GM19240 (cell line): ENCODE results near the gene AKT1S1.
A peak's percentile ranks its signal among the peaks of the same experiment; 100 is the strongest.

ENCODE experiments used
- DNase-seq: peaks from one replicate; pipeline ENCODE4 v3.0.0; 2011; ENCODE audit warnings: low spot score; ENCODE audit not compliant: insufficient read length

The AKT1S1 gene

DNA sequence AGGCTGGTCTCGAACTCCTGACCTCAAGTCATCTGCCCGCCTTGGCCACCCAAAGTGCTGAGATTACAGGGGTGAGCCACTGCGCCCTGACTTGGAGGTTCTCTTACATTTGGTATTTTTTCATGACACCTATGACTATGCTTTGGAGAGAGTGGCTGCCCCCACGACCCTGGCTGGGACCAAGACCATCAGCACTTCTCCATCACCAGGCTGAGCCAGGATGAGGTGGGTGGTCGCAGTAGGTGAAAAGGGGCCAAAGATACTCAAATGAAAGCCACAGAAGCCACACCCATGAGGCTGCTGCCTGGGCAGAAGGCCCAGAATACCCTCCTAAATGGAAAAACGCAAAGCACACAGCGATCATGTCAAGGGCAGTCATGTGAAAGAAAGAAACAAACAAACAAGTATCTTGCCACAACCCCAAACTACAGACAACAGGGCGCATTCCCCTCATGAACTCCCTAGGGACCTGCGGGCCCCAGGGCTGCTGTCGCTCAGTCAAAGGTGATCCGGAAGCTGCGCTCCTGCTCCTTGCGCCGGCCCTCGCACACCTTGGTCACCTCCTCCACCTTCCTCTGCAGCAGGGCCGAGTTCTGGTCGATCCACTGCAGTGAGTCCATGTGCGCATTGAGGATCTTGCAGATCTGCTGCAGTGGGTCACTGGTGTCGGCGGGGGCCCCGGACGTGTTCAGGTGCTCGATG lies 30.7 kb upstream of the AKT1S1 start:
- no peak for DNase-seq

GRCh38 chr19:49906879-49907564 lies 29.9 kb upstream of the AKT1S1 start:
- DNase-seq, result no peak

- DNase-seq, result no peak
Observed at GRCh38 chr19:49904136-49904535, 27.0 kb upstream of the AKT1S1 start.

DNA sequence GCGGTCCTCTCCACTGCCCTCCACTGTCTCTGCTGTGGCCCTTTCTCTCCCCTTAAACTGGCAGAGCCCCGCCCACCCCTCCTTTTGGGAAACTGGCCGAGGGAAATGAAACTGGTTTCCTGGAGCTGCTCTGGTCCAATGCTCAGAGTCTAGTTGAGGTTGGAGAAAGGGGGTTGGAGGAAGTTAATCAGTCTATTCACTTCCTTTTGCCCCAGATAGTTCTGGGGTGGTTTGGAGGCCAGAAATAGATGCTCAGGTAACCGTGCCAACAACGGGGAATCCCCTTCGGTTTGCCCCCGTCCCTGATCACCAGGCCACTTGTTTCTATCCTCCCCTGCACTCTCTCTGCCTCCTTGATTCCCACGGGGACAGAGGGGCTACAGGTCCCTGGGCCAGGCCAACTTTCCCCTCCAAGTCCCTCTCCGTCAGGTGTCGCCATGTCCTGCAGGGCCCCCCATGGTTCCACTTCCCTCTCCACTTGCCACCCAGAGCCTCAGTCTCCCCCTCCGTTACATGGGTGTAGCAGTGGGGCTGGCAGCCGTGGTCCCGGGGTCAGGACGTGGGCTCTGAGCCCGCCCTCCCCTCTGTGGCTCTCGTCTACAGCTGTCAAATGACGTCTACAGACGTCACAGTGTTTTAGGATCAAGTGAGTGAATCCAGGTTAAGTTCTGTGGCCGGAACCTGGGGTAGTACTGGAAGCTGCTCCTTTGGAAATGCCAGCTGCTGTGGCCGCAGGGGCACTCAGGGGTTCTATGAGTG lies 19.9 kb upstream of the AKT1S1 start, which contains the start of gene IL4I1:
Gene IL4I1, minus strand, starts transcription at position 25 of the 759 bp plus-strand sequence. CDS start 727 bp downstream, outside the sequence.
- DNase-seq, result peak; percentile 83

DNA sequence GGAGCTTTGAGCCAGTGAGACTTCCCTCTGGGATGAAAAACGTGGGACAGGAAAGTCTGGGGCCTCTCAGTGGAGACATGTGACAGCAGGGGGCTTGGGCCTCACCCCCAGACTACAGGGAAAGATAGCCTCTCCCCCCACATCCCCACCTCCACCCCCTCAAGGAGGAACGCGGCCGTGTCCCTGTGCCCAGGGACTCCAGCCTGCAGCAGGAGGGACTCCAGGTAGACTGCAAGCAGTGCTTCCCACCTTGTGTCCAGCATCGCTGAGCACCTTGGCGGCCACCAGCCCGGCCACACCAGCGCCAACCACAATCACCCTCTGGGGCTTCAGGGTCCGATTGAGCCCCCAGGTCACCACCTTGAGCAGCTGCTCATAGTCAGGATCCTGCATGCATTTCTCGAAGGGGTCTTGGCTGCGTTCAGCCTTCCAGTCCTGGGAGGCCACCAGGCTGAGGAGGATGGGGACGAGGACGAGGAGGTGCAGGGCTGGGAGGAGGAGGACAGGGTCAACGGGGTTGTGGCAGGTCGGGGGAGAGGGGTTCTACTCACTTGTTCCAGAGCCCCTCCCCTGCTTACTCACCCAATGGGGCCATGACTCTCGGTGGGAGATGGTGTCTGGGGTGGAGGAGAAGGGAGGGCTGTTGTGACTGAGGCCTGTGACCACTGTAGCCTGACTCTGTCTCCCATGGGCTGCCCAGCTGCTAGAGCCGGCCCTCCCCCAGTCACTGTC lies 18.6 kb upstream of the AKT1S1 start:
- DNase-seq, result no peak

GRCh38 chr19:49894879-49895565 lies 17.9 kb upstream of the AKT1S1 start:
- peak; percentile 67 for DNase-seq

- no peak for DNase-seq
Observed at GRCh38 chr19:49894011-49894664, 17.0 kb upstream of the AKT1S1 start.

GRCh38 chr19:49892716-49893115 lies 15.6 kb upstream of the AKT1S1 start:
- DNase-seq, result no peak

DNA sequence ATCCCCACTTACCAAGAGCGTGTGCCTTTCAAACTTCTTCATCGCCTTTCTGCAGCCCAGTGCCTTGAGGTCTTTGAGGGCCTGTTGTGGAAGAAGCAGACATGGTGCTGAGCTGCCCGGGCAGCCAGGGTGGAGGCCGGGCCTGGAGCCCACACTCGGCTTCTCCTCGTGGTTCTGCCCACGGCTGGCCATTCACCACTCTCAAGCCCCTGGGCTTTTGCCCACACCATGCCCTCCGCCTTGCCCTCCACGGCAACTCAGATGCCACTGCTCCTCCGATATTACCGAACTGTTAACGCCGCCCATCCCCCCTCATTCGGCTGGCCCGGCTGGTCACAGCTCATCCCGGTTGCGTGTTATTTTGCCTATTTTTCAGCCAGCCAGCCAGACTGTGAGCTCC lies 14.2 kb upstream of the AKT1S1 start:
- DNase-seq, result no peak

GRCh38 chr19:49890349-49891311 lies 13.5 kb upstream of the AKT1S1 start:
- DNase-seq, result no peak

GRCh38 chr19:49889687-49890348 lies 12.7 kb upstream of the AKT1S1 start:
- DNase-seq, result no peak

DNA sequence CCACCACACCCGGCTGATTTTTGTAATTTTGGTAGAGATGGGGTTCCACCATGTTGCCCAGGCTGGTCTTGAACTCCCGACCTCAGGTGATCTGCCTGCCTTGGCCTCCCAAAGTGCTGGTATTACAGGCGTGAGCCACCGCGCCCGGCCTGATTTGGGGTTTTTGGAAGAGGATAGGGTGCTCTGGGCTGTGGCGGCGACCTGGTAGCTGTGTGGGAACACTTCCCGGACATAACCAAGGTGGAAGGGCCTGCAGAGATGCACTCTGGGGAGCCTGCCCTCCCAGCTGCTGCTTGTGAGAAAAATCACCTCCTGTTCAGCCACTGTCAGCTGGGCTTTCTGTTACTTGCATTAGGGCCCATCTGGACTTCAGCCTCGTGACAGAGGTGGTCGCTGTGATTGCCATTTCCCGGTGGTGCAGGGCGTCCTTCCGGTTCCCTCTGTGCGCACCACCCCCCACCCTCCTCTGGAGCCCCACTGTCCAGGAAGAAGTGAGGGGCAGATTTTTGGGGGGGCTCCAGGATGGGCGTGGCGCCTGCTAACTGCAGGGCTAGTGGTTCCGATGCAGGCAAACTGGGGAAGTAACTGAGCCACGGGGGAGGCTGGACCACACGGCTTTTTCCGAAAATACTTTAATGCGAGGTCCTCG lies 12.0 kb upstream of the AKT1S1 start:
- no peak for DNase-seq

- DNase-seq, result no peak
Observed at GRCh38 chr19:49888510-49888824, 11.3 kb upstream of the AKT1S1 start.

DNA sequence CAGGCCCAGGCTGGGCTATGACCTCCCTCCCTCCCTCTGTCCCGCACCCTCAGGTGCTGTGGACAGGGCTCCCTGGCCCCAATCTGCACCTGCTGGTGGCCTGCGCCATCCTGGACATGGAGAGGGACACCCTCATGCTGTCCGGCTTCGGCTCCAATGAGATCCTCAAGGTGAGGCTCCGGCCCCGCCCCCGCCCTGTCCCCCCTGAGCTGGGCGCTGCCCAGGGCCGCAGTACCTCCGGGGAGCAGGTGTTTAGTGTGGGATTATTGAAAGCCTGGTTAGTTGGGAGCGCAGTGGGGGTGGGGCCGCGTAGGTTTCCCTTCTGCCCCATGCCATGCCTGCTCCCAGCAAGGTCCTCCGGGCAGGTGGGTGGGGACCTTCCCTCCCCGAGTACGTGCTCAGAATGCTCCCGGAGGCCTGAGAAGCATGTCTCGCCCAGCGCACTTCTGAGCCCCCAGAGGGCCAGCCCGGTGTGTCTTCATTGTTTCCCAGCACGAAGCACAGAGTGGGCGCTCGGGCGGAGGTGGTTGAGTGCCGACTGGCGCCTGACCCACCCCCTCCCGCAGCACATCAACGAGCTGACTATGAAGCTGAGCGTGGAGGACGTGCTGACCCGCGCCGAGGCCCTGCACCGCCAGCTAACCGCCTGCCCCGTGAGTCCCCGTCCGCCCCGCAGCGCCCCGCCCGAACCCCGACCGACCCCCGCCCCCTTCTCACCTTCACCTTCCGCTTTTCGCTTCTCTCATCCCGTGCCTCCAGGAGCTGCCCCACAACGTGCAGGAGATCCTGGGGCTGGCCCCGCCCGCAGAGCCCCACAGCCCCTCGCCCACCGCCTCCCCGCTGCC lies 10.7 kb upstream of the AKT1S1 start:
- DNase-seq, result no peak

DNA sequence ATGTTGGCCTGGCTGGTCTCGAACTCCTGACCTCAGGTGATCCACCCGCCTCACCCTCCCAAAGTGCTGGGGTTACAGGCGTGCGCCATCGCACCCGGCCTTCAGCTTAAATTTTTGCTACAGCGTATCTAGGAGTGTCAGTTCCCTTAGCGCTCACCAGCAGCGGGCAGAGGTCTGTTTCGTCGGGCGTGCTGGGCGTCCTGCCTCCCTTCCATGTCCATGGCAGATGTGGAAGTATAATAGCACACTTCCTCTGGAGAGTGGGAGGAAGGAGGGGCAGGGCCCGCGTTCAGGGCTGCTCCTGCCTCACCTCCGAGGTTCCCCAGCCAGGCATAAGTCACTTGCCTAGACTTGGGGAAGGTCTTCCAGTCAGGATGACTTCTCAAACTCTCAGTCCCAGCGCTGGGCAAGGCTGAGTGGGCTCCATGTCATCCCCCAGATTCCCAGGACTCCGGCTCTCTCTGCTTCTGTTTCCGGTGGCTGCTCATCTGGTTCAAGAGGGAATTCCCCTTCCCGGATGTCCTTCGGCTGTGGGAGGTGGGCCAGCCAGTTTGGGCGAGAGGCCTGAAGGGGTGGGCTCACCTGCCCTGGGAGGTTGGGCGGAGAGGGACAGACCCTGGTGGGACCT lies 10.0 kb upstream of the AKT1S1 start:
- DNase-seq, result no peak

- no peak for DNase-seq
Observed at GRCh38 chr19:49884760-49885159, 7.6 kb upstream of the AKT1S1 start.

DNA sequence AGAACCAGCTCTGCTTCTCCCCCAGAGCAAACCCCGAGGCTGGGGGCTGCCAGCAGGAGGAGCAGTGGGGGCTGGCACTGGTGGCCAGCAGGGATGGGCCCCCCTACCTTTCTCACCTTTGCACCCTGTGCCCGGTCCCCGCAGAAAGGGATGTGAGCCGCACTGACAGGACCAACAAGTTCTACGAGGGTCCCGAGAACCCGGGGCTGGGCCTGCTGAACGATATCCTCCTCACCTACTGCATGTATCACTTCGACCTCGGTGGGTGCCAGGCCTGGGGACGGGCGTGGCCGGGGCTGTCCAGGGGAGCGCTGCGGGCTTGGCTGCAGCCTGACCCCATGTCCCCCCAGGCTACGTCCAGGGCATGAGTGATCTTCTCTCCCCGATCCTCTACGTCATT lies 7.0 kb upstream of the AKT1S1 start:
- no peak for DNase-seq
